HG03460 (cell line): ENCODE results near the gene CYP21A2.
"Not testable (repeated sequence)": the region's sequence is repeated elsewhere in the genome, so short reads cannot be mapped to it uniquely, and the experiment has no call there.

Experiments
- ATAC-seq: cut with Tn5 transposase; IDR thresholded peaks from one replicate; pipeline ENCODE4 v1.9.1; 2021; ENCODE audit not compliant: unreplicated experiment

Gene CYP21A2

DNA sequence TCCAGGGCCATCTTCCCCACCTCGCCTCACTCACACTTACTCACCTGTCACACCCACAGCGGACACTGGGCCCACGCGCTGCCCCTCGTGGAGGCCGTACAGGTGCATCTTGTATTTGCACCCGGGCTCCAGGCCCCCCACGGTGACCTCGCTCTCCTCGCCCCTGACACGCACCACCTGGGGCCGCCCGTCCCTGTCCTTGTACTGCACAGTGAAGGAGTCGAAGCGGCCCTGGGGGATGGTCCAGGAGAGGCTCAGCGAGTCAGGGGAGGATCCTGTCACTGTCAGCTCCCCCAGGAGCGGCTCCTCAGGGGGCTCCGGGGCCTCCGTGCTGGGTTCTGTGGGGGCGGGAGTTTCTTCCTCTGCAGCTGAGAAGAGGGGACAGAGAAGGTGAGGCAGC lies 14.4 kb downstream of the CYP21A2 start:
- ATAC-seq = not testable (repeated sequence)

DNA sequence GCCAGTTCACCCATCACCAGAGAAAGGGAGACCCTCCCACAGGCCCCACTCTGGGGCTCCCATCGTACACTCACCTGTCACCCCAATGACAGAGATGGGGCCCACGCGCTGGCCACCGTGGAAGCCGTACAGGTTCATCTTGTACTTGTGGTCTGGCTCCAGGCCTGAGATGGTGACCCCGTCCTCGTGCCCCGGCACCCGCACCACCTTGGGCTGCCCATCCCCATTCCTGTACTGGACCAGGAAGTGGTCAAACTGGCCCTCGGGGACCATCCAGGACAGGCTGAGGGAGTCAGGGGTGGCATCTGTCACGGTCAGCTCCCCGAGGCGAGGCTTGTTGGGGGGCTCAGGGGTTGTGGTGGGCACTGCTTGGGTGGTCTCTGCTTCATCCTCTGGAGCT lies 15.1 kb downstream of the CYP21A2 start:
- ATAC-seq = not testable (repeated sequence)

GRCh38 chr6:32055756-32056155 lies 17.5 kb downstream of the CYP21A2 start:
- not testable (repeated sequence) for ATAC-seq

DNA sequence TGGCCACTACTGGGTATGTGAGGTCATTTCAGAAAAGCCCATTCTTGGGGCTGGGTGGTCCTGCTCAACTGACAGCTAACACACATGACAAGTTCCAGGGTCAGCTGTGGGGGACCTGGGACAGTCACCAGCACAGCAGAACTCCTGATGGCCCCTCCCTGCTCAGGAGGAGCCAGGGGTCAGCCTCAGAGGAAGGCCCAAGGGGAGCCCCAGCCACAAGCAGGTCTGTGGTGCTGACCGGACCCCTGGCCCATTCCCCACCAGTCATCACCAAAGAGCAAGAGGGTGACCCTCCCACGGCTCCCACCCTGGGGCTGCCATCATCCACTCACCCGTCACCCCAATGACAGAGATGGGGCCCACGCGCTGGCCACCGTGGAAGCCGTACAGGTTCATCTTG lies 18.0 kb downstream of the CYP21A2 start:
- no peak for ATAC-seq

DNA sequence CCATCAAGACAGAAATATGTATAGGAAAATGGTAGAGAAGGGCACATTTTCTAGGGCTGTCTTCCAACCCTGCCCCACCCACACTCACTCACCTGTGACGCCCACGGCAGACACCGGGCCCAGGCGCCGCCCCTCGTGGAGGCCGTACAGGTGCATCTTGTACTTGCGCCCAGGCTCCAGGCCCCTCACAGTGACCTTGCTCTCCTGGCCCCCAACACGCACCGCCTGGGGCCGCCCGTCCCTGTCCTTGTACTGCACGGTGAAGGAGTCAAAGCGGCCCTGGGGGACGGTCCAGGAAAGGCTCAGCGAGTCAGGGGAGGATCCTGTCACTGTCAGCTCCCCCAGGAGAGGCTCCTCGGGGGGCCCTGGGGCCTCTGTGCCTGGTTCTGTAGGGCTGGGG lies 19.8 kb downstream of the CYP21A2 start:
- ATAC-seq = no peak

DNA sequence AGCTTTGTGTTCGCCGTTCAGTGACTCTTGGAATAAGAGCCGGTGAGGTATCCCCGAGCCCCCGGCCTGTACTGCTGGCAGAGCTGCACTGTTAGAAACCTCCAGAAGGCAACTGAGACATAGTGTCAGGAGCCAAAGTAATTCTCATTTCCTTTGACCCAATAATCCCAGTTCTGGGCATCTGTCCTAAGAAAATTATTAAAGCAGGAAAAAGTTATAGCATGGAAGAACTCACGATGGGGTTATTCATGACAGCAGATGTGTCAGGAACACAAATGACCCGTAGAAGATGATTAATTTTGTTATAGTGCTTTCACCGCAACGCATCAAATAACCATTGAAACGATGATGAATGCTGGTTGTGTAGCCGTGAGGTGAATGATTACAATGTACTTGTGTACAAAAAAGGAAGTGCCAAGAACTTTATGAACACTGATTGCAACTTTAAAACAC lies 20.3 kb downstream of the CYP21A2 start:
- ATAC-seq = no peak

DNA sequence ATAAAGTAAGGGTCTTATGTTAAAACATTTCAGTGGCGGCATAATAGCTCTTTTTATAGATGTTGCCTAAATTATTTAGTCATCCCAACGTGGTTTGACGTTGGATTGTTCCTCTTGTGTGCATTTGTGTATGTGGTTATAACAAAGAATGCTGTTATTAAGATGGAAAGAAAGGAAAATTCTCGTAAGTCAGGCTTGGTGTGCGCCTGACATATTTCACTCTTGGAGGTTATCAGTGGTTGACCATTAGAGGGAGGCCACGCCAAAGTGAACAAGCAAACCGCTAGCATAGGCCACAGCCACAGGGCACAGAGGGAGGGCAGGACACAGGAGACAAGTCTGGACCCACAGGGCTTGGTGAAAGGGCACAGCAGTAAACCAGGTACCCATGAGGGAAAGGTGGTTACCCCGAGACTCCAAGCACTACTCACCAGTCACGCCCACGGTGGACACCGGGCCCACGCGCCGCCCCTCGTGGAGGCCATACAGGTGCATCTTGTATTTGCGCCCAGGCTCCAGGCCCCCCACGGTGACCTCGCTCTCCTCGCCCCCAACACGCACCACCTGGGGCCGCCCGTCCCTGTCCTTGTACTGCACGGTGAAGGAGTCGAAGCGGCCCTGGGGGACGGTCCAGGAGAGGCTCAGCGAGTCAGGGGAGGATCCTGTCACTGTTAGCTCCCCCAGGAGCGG lies 22.9 kb downstream of the CYP21A2 start:
- ATAC-seq = no peak

DNA sequence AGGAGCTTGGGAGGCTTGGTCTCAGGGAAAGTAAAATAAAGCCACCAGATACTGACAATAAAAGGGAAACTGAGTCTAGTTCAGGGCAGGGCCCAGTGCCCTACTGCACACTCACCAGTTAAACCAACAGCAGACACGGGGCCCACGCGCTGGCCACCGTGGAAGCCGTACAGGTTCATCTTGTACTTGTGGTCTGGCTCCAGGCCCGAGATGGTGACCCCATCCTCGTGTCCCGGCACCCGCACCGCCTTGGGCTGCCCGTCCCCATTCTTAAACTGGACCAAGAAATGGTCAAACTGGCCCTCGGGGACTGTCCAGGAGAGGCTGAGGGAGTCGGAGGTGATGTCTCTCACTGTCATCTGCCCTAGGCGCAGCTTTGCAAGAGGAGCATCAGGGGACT lies 26.5 kb downstream of the CYP21A2 start:
- no peak for ATAC-seq

GRCh38 chr6:32067521-32067920 lies 29.3 kb downstream of the CYP21A2 start:
- ATAC-seq = not testable (repeated sequence)

- ATAC-seq = not testable (repeated sequence)
Observed at GRCh38 chr6:32068315-32068714, 30.1 kb downstream of the CYP21A2 start.

DNA sequence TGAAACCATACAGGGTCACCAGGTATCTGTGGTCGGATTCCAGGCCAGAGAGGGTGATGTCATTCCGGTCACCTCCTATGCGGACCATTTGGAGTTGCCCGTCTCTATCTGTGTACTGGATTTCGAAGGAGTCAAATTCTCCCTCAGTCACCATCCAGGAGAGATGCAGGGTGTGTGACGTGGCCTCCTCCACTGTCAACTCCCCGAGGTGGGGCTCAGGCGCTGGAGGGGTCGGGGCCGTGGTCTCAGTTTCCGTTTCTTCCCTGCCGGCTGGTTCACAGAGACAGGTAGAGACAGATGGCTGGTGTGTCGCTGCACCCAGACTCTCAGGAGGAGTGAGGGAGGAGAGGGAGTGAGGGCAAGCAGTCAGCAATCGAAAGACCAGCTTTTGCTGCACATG lies 30.7 kb downstream of the CYP21A2 start:
- ATAC-seq = no peak

GRCh38 chr6:32069460-32069859 lies 31.2 kb downstream of the CYP21A2 start:
- ATAC-seq = no peak

- no peak for ATAC-seq
Observed at GRCh38 chr6:32069878-32070515, 31.8 kb downstream of the CYP21A2 start.

- ATAC-seq = no peak
Observed at GRCh38 chr6:32070814-32071543, 32.8 kb downstream of the CYP21A2 start.

- ATAC-seq = no peak
Observed at GRCh38 chr6:32073101-32073500, 34.9 kb downstream of the CYP21A2 start.

DNA sequence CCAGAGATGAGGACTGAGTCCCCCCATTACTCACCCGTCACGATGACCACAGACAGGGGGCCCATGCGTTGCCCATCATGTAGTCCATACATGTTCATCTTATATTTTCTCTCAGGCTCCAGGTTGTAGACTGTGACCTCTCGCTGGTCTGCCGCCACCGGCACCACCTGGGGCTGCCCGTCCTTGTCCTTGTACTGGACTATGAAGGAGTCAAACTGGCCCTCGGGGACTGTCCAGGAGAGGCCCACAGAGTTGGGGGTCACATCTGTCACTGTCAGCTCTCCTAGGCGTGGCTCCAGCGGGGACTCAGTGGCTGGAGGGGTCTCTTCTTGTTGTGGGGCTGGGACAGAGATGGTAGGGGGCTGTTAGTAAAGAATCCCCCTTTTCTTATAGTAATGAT lies 35.4 kb downstream of the CYP21A2 start:
- no peak for ATAC-seq

GRCh38 chr6:32074996-32075532 lies 36.8 kb downstream of the CYP21A2 start:
- ATAC-seq = no peak

DNA sequence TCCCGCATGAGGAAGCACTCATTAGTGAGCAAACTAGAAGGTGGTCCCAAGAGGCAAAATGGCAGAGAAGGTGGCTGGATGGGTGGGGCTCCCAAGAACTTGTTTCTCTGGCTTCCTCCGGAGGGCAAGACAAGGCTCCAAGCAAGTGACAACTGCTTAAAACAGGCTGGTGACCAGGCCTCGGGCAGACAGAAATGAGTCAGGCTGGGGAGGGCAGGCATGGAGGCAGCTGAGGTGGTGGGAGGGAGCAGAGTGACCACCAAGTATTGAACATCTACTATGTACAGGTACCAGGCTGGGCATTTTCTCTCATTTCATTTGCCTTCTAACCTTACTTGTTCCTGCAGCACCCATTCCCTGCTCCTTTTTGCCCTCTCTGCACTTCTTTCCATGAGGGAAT lies 37.6 kb downstream of the CYP21A2 start:
- ATAC-seq = no peak

DNA sequence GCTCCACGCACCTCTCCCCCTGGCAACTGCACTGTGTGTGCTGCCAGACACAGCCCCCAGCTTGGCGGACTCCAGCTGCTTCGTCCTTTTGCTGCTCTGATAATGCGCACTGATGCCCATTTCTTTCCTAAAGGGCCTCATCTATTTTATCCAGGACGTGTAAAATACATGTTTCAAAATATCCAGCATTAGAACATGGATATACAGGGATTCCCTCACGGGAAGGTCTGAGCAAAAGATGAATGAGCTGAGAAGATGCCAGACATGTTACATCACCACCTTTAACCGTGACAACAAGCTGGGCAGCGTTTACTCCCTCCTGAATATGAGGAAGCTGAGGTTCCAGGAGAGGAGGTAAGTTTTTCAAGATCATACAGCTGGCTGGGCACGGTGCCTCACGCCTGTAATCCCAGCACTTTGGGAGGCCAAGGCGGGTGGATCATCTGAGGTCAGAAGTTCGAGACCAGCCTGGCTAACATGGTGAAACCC lies 38.1 kb downstream of the CYP21A2 start:
- no peak for ATAC-seq

DNA sequence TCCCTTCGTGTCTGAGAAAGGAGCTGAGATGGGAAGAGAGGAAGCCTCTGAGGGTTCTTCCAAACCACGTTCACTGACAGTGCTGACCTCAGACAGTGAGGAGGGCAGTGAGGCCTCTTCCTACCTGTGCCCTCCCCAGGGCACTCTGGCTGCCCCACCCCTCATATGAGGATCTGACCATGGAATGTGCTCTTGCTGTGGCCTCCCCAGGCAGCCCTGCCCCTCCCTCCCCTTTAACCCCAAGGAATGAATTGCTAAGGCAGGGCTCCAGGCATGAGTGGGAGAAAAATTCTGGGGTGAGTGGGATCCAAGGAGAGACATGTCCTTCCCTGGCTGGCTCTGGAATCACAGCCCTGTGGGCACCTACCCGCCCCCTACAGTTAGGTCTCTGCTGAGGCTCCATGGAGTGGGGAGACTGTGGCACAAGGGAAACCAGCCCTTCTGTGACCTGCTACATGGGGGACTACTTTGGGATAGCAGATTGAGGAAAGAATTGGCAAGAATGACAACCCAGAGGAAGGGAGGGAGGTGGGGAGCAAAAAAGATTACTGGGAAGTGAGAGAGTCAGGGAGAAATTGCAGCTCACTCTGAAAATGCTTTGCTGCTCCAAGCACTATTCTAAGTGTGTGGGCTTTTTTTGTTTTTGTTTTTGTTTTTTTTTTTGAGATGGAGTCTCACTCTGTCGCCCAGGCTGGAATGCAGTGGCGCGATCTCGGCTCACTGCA lies 41.5 kb downstream of the CYP21A2 start:
- ATAC-seq = no peak
